Activated CD4-positive, alpha-beta T cell treated with anti-CD3 and anti-CD28 coated beads, Interleukin-2, amount 50 U/mL, for 1 hour (primary cell): ENCODE data around the gene HGD.

Experiments
- DNase-seq: peaks from one replicate; pipeline ENCODE4 v3.0.0-alpha.2; 2020

The HGD gene

GRCh38 chr3:120682095-120682681 is at the start of gene HGD:
Gene HGD (minus strand): TSS chr3:120682239. CDS start chr3:120682111, 128 bp downstream.
- DNase-seq: no peak

GRCh38 chr3:120730576-120731542 is 48.8 kb upstream of the HGD start:
- no peak for DNase-seq

GRCh38 chr3:120726791-120727190 is 44.8 kb upstream of the HGD start:
- no peak for DNase-seq

- peak; percentile 79 for DNase-seq
These were observed 37.3 kb upstream of the HGD start for GRCh38 chr3:120719167-120719834.

GRCh38 chr3:120713262-120713661 is 31.2 kb upstream of the HGD start:
- no peak for DNase-seq

GRCh38 chr3:120710369-120710768 is 28.3 kb upstream of the HGD start:
- no peak for DNase-seq

GRCh38 chr3:120708408-120708807 is 26.4 kb upstream of the HGD start:
- no peak for DNase-seq

GRCh38 chr3:120706950-120707349 is 24.9 kb upstream of the HGD start:
- no peak for DNase-seq

- DNase-seq: no peak
These were observed 24.0 kb upstream of the HGD start for GRCh38 chr3:120705884-120706582.

- no peak for DNase-seq
These were observed 17.3 kb upstream of the HGD start for GRCh38 chr3:120699333-120699732.

- DNase-seq: no peak
These were observed 11.6 kb upstream of the HGD start for GRCh38 chr3:120693439-120694171.

- no peak for DNase-seq
These were observed 7.4 kb upstream of the HGD start for GRCh38 chr3:120689395-120689794.

GRCh38 chr3:120688121-120688520 is 6.1 kb upstream of the HGD start:
- DNase-seq: no peak

GRCh38 chr3:120685411-120685810 is 3.4 kb upstream of the HGD start:
- DNase-seq: no peak

- DNase-seq: no peak
These were observed 2.9 kb upstream of the HGD start for GRCh38 chr3:120684896-120685295.

- no peak for DNase-seq
These were observed 1.7 kb upstream of the HGD start for GRCh38 chr3:120683671-120684301.

GRCh38 chr3:120683213-120683612 is 1.2 kb upstream of the HGD start:
- DNase-seq: no peak

- no peak for DNase-seq
These were observed 467 bp downstream of the HGD start for GRCh38 chr3:120681506-120682038.

GRCh38 chr3:120681018-120681417 is 1.0 kb downstream of the HGD start:
- no peak for DNase-seq

- DNase-seq: no peak
These were observed 1.7 kb downstream of the HGD start for GRCh38 chr3:120680193-120680894.

GRCh38 chr3:120678984-120679383 is 3.1 kb downstream of the HGD start:
- no peak for DNase-seq
